Stimulated activated effector memory CD8-positive, alpha-beta T cell treated with anti-CD3 and anti-CD28 coated beads, Interleukin-12 subunit alpha, Interleukin-12 subunit beta, amount 100 ng/mL, for 72 hours (primary cell): ENCODE data around the gene CAMK2B.

Experiments
- ATAC-seq: fragments of 150-1000 bp; cut with Tn5 transposase; 2 replicates; pipeline ENCODE4 v1.10.0; 2021
- DNase-seq, 2 donors: peaks; one replicate each; pipeline ENCODE4 v3.0.0; 2021 to 2022; ENCODE audit warnings: low spot score in 2 of 2
- H3K27ac Mint-ChIP-seq: one replicate; pipeline ENCODE4 v1.8.0; 2022; ENCODE audit warnings: mild to moderate bottlenecking, mixed read lengths
- H3K36me3 Mint-ChIP-seq: one replicate; pipeline ENCODE4 v1.8.0; 2022; ENCODE audit warnings: mild to moderate bottlenecking, mixed read lengths
- H3K4me1 Mint-ChIP-seq: one replicate; pipeline ENCODE4 v1.8.0; 2022; ENCODE audit warnings: mixed read lengths
- H3K4me3 Mint-ChIP-seq: one replicate; pipeline ENCODE4 v1.8.0; 2022; ENCODE audit warnings: mild to moderate bottlenecking, mixed read lengths
- H3K9me3 Mint-ChIP-seq: one replicate; pipeline ENCODE4 v1.8.0; 2022; ENCODE audit warnings: mixed read lengths

Gene CAMK2B

DNA sequence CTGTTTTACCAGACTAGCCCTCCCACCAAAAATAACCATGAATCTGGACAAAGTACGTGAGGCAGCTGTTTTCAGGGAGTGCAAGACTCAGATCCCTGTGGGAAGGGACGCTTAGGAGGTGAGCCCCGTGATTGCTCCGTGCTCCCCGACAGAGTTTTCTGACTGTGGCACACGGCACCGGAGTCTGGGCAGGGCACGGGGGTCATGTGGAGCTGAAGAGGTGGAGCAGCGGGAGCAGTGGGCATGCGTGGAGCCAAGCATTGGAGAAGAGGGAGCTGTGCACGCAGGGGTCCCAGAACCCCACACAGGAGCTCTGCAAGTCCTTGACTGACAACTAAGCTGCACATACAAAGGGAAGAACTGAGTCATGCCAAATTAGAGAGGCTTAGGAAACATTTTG is 11.1 kb upstream of the CAMK2B start:
- H3K4me1 Mint-ChIP-seq = no peaks in the 10 kb centered on the region
- H3K36me3 Mint-ChIP-seq = no peaks in the 10 kb centered on the region
- no peak overlapping the region for H3K4me3 Mint-ChIP-seq
- H3K9me3 Mint-ChIP-seq = peaks cover 13% of the 10 kb centered on the region
- DNase-seq = no peak
- no peak for ATAC-seq
- H3K27ac Mint-ChIP-seq = no peak overlapping the region

GRCh38 chr7:44335184-44335583 is 9.8 kb upstream of the CAMK2B start:
- no peak for DNase-seq
- Mint-ChIP-seq H3K9me3 (peaks cover 13% of the 10 kb centered on the region), H3K4me3 (no peak overlapping the region), H3K27ac (no peak overlapping the region), H3K4me1 (no peaks in the 10 kb centered on the region), H3K36me3 (no peaks in the 10 kb centered on the region)
- ATAC-seq = no peak

GRCh38 chr7:44334734-44335097 is 9.3 kb upstream of the CAMK2B start:
- ATAC-seq (no peak), DNase-seq (no peak)
- Mint-ChIP-seq H3K27ac (no peak overlapping the region), H3K9me3 (peaks cover 13% of the 10 kb centered on the region), H3K36me3 (no peaks in the 10 kb centered on the region), H3K4me1 (no peaks in the 10 kb centered on the region), H3K4me3 (no peak overlapping the region)

DNA sequence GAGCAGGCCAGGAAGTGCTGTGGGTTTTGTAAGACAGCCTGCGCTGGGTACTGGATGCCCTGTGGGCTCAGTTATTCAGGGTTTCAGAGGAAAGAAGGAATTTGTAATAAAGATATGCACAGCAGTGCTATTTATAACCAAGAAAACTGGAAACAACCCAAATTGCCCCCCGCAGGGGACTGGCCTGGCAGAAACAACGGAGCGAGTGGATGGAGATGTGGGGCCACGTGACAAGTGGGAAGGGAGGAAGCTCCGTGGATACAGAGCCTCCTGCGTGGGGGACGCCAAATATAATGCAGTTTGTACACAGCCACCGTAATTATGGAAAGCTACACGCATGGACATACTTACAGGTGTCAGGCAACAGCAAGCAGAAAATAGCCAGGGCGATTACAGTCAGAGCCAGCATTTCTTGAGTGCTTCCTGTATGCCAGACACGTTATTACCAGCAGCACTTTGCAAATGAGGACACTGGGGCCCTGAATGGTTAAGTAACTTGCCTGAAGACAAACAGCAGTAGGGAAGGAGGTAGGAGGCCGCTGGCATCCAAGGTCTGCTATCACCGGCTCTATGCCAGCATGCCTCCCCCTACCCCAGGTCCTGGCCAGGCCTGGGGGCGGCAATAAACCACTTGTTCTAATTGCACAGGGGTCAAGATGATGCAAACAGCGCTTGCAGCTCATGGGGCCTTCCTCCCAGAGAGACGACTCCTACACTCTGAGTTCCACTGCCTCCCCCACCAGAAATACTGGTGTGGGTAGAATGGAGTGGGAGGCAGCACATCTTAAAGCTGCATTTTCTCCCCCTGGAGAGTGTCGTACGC is 8.7 kb upstream of the CAMK2B start:
- Mint-ChIP-seq H3K36me3 (no peaks in the 10 kb centered on the region), H3K27ac (no peak overlapping the region), H3K4me1 (no peaks in the 10 kb centered on the region), H3K4me3 (no peak overlapping the region), H3K9me3 (peaks cover 13% of the 10 kb centered on the region)
- ATAC-seq (no peak), DNase-seq (no peak)

DNA sequence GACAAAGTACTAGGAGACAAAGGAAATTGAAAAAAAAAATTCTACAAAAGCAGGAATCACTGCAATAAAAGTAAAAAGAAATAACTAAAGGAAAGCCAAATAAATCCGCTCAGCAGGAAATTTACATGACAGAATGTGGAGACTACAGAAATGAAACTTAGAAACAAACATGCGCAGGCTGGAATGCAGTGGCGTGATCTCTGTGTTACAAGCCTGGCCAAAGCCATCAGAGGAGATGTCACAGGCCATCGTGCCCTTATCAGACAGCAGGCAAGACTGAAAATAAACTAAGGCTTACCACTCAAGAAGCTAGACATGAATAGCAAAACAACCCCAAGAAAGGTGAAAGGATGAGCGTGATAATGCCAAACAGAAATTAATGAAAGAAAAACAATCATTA is 6.3 kb upstream of the CAMK2B start:
- no peak overlapping the region for H3K4me3 Mint-ChIP-seq
- ATAC-seq (no peak), DNase-seq (no peak)
- peaks cover 4% of the 10 kb centered on the region for H3K9me3 Mint-ChIP-seq
- H3K36me3 Mint-ChIP-seq = no peaks in the 10 kb centered on the region
- no peaks in the 10 kb centered on the region for H3K4me1 Mint-ChIP-seq
- no peak overlapping the region for H3K27ac Mint-ChIP-seq

DNA sequence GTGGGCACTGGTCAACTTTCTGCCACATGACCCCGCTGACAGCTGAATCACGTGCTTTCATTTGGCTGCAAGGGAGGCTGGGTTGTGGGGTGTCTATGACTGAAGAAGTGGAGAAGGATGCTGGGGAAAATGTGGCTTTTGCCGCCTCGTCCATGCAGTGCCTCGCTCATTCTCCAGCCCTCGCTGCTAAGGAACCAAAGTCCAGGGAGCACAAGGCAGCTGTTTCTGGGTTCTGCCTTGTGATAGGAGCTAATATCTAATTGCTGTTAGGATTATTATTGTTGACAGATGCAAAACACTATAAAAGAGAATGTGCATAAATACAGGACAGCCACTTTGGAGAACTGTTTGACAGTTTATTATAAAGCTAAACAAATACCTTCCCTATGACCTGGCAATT is 4.9 kb upstream of the CAMK2B start:
- H3K9me3 Mint-ChIP-seq = no peaks in the 10 kb centered on the region
- H3K4me1 Mint-ChIP-seq = peaks cover 9% of the 10 kb centered on the region
- ATAC-seq (no peak), DNase-seq (no peak)
- no peak overlapping the region for H3K4me3 Mint-ChIP-seq
- H3K27ac Mint-ChIP-seq = no peak overlapping the region
- H3K36me3 Mint-ChIP-seq = no peaks in the 10 kb centered on the region

- H3K36me3 Mint-ChIP-seq = no peaks in the 10 kb centered on the region
- no peaks in the 10 kb centered on the region for H3K9me3 Mint-ChIP-seq
- no peak for ATAC-seq
- no peak overlapping the region for H3K27ac Mint-ChIP-seq
- peaks cover 9% of the 10 kb centered on the region for H3K4me1 Mint-ChIP-seq
- no peak for DNase-seq
- H3K4me3 Mint-ChIP-seq = no peak overlapping the region
Observed at GRCh38 chr7:44329888-44330287, 4.5 kb upstream of the CAMK2B start.

DNA sequence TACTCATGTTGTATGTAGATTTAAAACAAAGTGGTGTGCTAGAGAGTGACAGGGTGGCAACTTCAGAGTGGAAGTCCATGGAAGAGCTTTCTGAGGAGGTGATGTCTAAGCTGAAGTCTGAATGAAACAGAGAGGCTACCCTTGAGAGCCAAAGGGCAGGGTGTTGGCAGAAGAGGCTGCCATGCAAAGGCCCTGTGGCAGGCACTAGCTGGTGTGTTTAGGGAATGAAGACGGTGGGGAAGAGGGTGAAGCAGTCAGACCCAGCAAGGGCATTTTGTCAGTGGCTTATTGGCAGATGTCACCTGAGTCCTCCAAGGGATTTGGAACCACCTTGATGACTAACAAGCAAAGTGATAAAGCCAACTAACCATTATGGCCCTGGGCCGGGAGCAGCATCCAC is 3.7 kb upstream of the CAMK2B start:
- DNase-seq = no peak
- H3K27ac Mint-ChIP-seq = no peak overlapping the region
- H3K4me3 Mint-ChIP-seq = no peak overlapping the region
- no peaks in the 10 kb centered on the region for H3K9me3 Mint-ChIP-seq
- ATAC-seq = no peak
- H3K36me3 Mint-ChIP-seq = no peaks in the 10 kb centered on the region
- peaks cover 9% of the 10 kb centered on the region for H3K4me1 Mint-ChIP-seq

GRCh38 chr7:44327981-44328380 is 2.6 kb upstream of the CAMK2B start:
- no peak overlapping the region for H3K27ac Mint-ChIP-seq
- no peaks in the 10 kb centered on the region for H3K9me3 Mint-ChIP-seq
- peaks cover 9% of the 10 kb centered on the region for H3K4me1 Mint-ChIP-seq
- H3K36me3 Mint-ChIP-seq = no peaks in the 10 kb centered on the region
- ATAC-seq = no peak
- H3K4me3 Mint-ChIP-seq = no peak overlapping the region
- no peak for DNase-seq

- DNase-seq (no peak), ATAC-seq (no peak)
- no peaks in the 10 kb centered on the region for H3K9me3 Mint-ChIP-seq
- peak overlapping the region; percentile 76 for H3K4me3 Mint-ChIP-seq
- H3K36me3 Mint-ChIP-seq = no peaks in the 10 kb centered on the region
- peaks cover 9% of the 10 kb centered on the region for H3K4me1 Mint-ChIP-seq
- H3K27ac Mint-ChIP-seq = no peak overlapping the region
Observed at GRCh38 chr7:44326261-44327125, 1.1 kb upstream of the CAMK2B start.

- ATAC-seq (no peak), DNase-seq (no peak)
- no peaks in the 10 kb centered on the region for H3K36me3 Mint-ChIP-seq
- no peaks in the 10 kb centered on the region for H3K9me3 Mint-ChIP-seq
- peaks cover 9% of the 10 kb centered on the region for H3K4me1 Mint-ChIP-seq
- H3K4me3 Mint-ChIP-seq = peak overlapping the region; percentile 76
- no peak overlapping the region for H3K27ac Mint-ChIP-seq
Observed at GRCh38 chr7:44325811-44326241, 432 bp upstream of the CAMK2B start.

GRCh38 chr7:44324481-44325200 is 753 bp downstream of the CAMK2B start:
- Mint-ChIP-seq H3K36me3 (no peaks in the 10 kb centered on the region), H3K4me1 (peaks cover 9% of the 10 kb centered on the region), H3K9me3 (no peaks in the 10 kb centered on the region), H3K4me3 (peak overlapping the region; percentile 37), H3K27ac (no peak overlapping the region)
- ATAC-seq (no peak), DNase-seq (no peak)

DNA sequence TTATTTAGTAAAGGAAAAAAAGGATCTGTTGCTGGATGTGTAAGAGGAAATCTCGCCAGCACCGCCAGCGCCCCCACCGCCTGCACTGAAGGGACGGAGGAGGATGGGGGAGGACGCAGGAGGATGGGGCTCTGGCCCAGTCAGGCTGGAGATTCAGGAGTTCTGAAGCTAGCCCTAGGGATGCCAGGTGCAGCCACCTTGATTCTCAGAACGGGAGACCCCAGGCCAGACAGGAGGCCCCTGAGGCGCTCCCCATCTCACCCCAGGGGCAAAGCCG is 1.3 kb downstream of the CAMK2B start:
- Mint-ChIP-seq H3K27ac (no peak overlapping the region), H3K9me3 (no peaks in the 10 kb centered on the region), H3K4me3 (peak overlapping the region; percentile 37), H3K4me1 (peaks cover 9% of the 10 kb centered on the region), H3K36me3 (no peaks in the 10 kb centered on the region)
- no peak for ATAC-seq
- DNase-seq = no peak

DNA sequence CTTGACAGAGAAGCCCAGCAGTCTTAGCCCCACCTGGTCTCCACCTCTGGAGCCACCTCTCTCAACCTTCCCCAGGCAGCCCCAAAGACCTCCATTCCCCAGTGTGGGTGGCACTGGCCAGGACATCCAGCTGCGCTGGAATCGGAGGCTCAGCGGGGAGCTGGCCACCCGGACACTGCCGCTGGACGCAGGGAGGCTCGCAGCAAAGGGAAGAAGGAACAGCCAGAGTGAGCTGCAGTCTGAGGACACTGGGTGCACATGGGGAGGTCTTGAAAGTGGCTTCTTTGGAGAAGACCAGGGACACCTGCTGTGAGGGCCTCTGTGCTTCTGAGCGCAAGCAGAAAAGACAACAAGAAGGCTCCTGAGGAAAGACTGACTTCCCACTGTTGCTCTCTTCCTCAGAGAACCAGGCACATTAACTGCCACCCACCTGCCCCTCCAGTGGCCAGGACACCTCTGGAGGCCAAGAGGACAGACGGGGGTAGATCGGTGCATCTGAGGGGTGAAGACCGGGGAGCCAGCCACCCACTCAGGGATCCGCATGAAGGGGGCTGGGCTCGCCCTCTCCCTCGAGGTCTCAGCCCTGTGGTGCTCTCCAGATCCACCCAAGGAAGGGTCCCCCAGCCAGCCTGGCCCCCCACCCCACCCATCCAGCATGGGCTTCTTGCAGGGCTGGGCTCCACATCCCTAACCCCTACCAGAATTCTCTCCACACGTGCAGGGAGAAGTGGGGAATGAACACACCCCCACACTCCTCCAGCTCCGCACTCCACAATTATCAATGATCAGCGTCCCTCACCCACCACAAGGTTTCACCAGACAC is 1.8 kb downstream of the CAMK2B start:
- DNase-seq = no peak
- Mint-ChIP-seq H3K4me3 (peak overlapping the region; percentile 37), H3K4me1 (peaks cover 9% of the 10 kb centered on the region), H3K27ac (no peak overlapping the region), H3K9me3 (no peaks in the 10 kb centered on the region), H3K36me3 (no peaks in the 10 kb centered on the region)
- ATAC-seq = no peak
